ENCODE measurements around the gene SLC38A11. TPM values are rescaled to one million over a fixed set of nuclear protein-coding genes. Genes with fewer than 3 reads are reported as not detected.

The SLC38A11 gene
- total RNA-seq, 2 donors from 2014 or later = not detected

GRCh38 chr2:164881524-164881923, 73.8 kb downstream of the SLC38A11 start:
- H3K27me3 Mint-ChIP-seq (ENCODE audit: insufficient read depth) = no peaks in the 10 kb centered on the region
- 90 to 100% methylated on average over 1 of the region's 1 CpG for WGBS, 2 experiments (ENCODE audit: insufficient coverage in 1 of 2, insufficient read length in 1 of 2)
- H3K27ac Mint-ChIP-seq = no peak overlapping the region

GRCh38 chr2:164879901-164880535, 75.3 kb downstream of the SLC38A11 start:
- 90 to 92% methylated on average over 2 of the region's 2 CpGs for WGBS, 2 experiments (ENCODE audit: insufficient coverage in 1 of 2, insufficient read length in 1 of 2)
- Histone ChIP-seq H3K36me3 (ENCODE audit: control insufficient read depth, insufficient read depth, low read length) (no peaks in the 10 kb centered on the region), H3K27ac (ENCODE audit: low read depth, low read length) (no peak overlapping the region), H3K4me1 (ENCODE audit: control insufficient read depth, insufficient read depth, low read length) (no peaks in the 10 kb centered on the region), H3K4me3 (ENCODE audit: low read length) (no peak overlapping the region), H3K9me3 (ENCODE audit: control insufficient read depth, low read length) (no peaks in the 10 kb centered on the region), H3K27me3 (ENCODE audit: control insufficient read depth, insufficient read depth, low read length, poor library complexity, severe bottlenecking) (no peaks in the 10 kb centered on the region), H3K9ac (ENCODE audit: extremely low read depth, low read length, poor library complexity, severe bottlenecking) (no peak overlapping the region)
- no peak for DNase-seq
- Mint-ChIP-seq H3K27me3 (ENCODE audit: insufficient read depth) (no peaks in the 10 kb centered on the region), H3K36me3 (ENCODE audit: low read depth) (no peaks in the 10 kb centered on the region), H3K9me3 (no peaks in the 10 kb centered on the region), H3K4me3 (no peak overlapping the region), H3K27ac (no peak overlapping the region), H3K4me1 (peaks cover 5% of the 10 kb centered on the region)
- TF ChIP-seq CTCF (conservative IDR thresholded peaks at IDR 0.05) = no peak

More at GRCh38 chr2:164881524-164881923, 73.8 kb downstream of the SLC38A11 start:
- no peaks in the 10 kb centered on the region for H3K36me3 ChIP-seq (ENCODE audit: control insufficient read depth, insufficient read depth, low read length)
- H3K4me1 Mint-ChIP-seq = peaks cover 5% of the 10 kb centered on the region
- no peaks in the 10 kb centered on the region for H3K9me3 Mint-ChIP-seq
- H3K36me3 Mint-ChIP-seq (ENCODE audit: low read depth) = no peaks in the 10 kb centered on the region
- no peak overlapping the region for H3K27ac ChIP-seq (ENCODE audit: low read depth, low read length)
- TF ChIP-seq CTCF (conservative IDR thresholded peaks at IDR 0.05) = no peak
- no peak for DNase-seq
- no peaks in the 10 kb centered on the region for H3K9me3 ChIP-seq (ENCODE audit: control insufficient read depth, low read length)
- H3K4me3 Mint-ChIP-seq = no peak overlapping the region
- no peak overlapping the region for H3K9ac ChIP-seq (ENCODE audit: extremely low read depth, low read length, poor library complexity, severe bottlenecking)
- no peak overlapping the region for H3K4me3 ChIP-seq (ENCODE audit: low read length)
- H3K4me1 ChIP-seq (ENCODE audit: control insufficient read depth, insufficient read depth, low read length) = no peaks in the 10 kb centered on the region
- no peaks in the 10 kb centered on the region for H3K27me3 ChIP-seq (ENCODE audit: control insufficient read depth, insufficient read depth, low read length, poor library complexity, severe bottlenecking)

GRCh38 chr2:164877927-164878326, 77.4 kb downstream of the SLC38A11 start:
- no peak overlapping the region for H3K4me3 ChIP-seq (ENCODE audit: low read length)
- H3K9me3 Mint-ChIP-seq = no peaks in the 10 kb centered on the region
- no peaks in the 10 kb centered on the region for H3K36me3 Mint-ChIP-seq (ENCODE audit: low read depth)

More at GRCh38 chr2:164877927-164878326, 77.4 kb downstream of the SLC38A11 start:
- Mint-ChIP-seq H3K4me1 (peaks cover 5% of the 10 kb centered on the region), H3K4me3 (no peak overlapping the region), H3K27ac (no peak overlapping the region), H3K27me3 (ENCODE audit: insufficient read depth) (no peaks in the 10 kb centered on the region)
- H3K27ac ChIP-seq (ENCODE audit: low read depth, low read length) = no peak overlapping the region
- no peaks in the 10 kb centered on the region for H3K36me3 ChIP-seq (ENCODE audit: control insufficient read depth, insufficient read depth, low read length)
- TF ChIP-seq CTCF (conservative IDR thresholded peaks at IDR 0.05) = no peak
- no peak overlapping the region for H3K9ac ChIP-seq (ENCODE audit: extremely low read depth, low read length, poor library complexity, severe bottlenecking)
- H3K9me3 ChIP-seq (ENCODE audit: control insufficient read depth, low read length) = no peaks in the 10 kb centered on the region
- no peaks in the 10 kb centered on the region for H3K27me3 ChIP-seq (ENCODE audit: control insufficient read depth, insufficient read depth, low read length, poor library complexity, severe bottlenecking)
- H3K4me1 ChIP-seq (ENCODE audit: control insufficient read depth, insufficient read depth, low read length) = no peaks in the 10 kb centered on the region
- DNase-seq = no peak

Data from endodermal cell (in vitro differentiated cells).